Lung (tissue), 12 donors: ENCODE measurements around the gene SCAMP3. TPM values are rescaled to one million over a fixed set of nuclear protein-coding genes. Genes with fewer than 3 reads are reported as not detected.
"Not testable (repeated sequence)": the region's sequence is repeated elsewhere in the genome, so short reads cannot be mapped to it uniquely, and the experiment has no call there.

ENCODE experiments used
- ATAC-seq: fragments of 200-7000 bp; cut with Tn5 transposase; one replicate; pipeline ENCODE4 v1.9.1; 2020; ENCODE audit warnings: moderate number of reproducible peaks; ENCODE audit not compliant: insufficient read depth, low FRiP score
- DNase-seq, 3 donors: peaks; one replicate each; pipeline ENCODE4 v3.0.0-alpha.2; 2013 to 2017
- H3K27ac ChIP-seq, 2 donors: one replicate each; pipeline ENCODE4 v1.5.1; 2013; ENCODE audit warnings: mild to moderate bottlenecking in 2 of 2, moderate library complexity in 2 of 2, control low read depth in 1 of 2, inconsistent platforms in 1 of 2, low read depth in 1 of 2, low read length in 1 of 2
- H3K27me3 ChIP-seq, 3 donors: one replicate each; pipeline ENCODE4 v1.5.1; 2013; ENCODE audit warnings: low read length in 2 of 3; ENCODE audit not compliant: control insufficient read depth in 3 of 3, insufficient read depth in 3 of 3
- H3K36me3 ChIP-seq, 4 donors: one replicate each; pipeline ENCODE4 v1.5.1; 2013; ENCODE audit warnings: low read length in 4 of 4, mild to moderate bottlenecking in 1 of 4, moderate library complexity in 1 of 4; ENCODE audit not compliant: control insufficient read depth in 4 of 4, insufficient read depth in 4 of 4
- H3K4me1 ChIP-seq, 5 donors: one replicate each; pipeline ENCODE4 v1.5.1; 2013; ENCODE audit warnings: low read length in 5 of 5, mild to moderate bottlenecking in 2 of 5, moderate library complexity in 1 of 5; ENCODE audit not compliant: control insufficient read depth in 5 of 5, insufficient read depth in 5 of 5
- H3K4me3 ChIP-seq: one replicate; pipeline ENCODE4 v1.5.1; 2013; ENCODE audit warnings: mild to moderate bottlenecking, control low read depth, moderate library complexity
- H3K9ac ChIP-seq, 2 donors: one replicate each; pipeline ENCODE4 v1.5.1; 2013; ENCODE audit warnings: low read length in 2 of 2, control low read depth in 1 of 2; ENCODE audit not compliant: insufficient read depth in 1 of 2
- H3K9me3 ChIP-seq, 4 donors: one replicate each; pipeline ENCODE4 v1.5.1; 2013; ENCODE audit warnings: low read length in 3 of 4, mild to moderate bottlenecking in 1 of 4, moderate library complexity in 1 of 4; ENCODE audit not compliant: control insufficient read depth in 4 of 4, insufficient read depth in 3 of 4
- WGBS, 2 donors: extraction: QIAGEN DNeasy Blood & Tissue Kit; methylation state at CpG; one replicate each; pipeline ENCODE4 v1.1.7; 2013; 5-methylcytosine and 5-hydroxymethylcytosine counted together
- polyA plus RNA-seq, 2 donors: library from polyadenylated mRNA; stranded (reverse); fragments of 200-250 nt; gene quantifications; one replicate each; pipeline ENCODE4 v1.2.1, GENCODE V29; 2013
- total RNA-seq, 2 donors: library from RNA; depleted of rRNA in 1 of 2; stranded (reverse); fragments of >200 nt in 1 of 2; gene quantifications; one replicate each; pipeline ENCODE4 v1.2.1, GENCODE V29; 2014 to 2021
- TF ChIP-seq, protein P1 (sequence below): IDR thresholded peaks from 2 replicates; pipeline ENCODE4 v1.5.1; 2012; ENCODE audit warnings: mild to moderate bottlenecking; ENCODE audit errors: control extremely low read depth, extremely low read depth
- donor health status: control.
- donor health status: control.
- donor health status: Bipolar disorder and iron deficiency.
- donor health status: healthy.
- donor health status: DM: yes; HTN: yes; CAD: no.

SCAMP3 gene
- total and polyA plus RNA-seq, 4 donors: 29.9 to 90.3 (median 69.8) TPM

DNA sequence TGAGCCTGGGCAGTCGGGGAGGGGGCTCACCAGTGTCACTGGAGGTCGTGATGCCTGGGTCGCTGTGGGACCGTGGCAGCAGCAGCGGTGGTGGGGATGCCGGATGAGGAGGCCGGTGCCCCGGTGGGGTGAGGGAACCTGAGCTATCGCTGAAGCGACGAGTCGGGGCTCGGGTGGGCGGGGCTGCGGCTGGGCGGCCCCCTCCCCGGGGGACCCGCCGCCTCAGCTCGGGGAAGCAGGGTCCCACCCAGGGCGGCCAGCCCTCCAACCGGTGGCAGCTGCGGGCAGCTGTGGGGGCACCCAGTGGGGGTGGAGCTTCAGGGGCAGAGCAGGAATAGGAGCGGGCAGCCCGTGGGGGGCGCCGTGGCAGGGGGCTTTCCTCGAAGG, 11.9 kb downstream of the SCAMP3 start:
- TF ChIP-seq, protein P1, sequence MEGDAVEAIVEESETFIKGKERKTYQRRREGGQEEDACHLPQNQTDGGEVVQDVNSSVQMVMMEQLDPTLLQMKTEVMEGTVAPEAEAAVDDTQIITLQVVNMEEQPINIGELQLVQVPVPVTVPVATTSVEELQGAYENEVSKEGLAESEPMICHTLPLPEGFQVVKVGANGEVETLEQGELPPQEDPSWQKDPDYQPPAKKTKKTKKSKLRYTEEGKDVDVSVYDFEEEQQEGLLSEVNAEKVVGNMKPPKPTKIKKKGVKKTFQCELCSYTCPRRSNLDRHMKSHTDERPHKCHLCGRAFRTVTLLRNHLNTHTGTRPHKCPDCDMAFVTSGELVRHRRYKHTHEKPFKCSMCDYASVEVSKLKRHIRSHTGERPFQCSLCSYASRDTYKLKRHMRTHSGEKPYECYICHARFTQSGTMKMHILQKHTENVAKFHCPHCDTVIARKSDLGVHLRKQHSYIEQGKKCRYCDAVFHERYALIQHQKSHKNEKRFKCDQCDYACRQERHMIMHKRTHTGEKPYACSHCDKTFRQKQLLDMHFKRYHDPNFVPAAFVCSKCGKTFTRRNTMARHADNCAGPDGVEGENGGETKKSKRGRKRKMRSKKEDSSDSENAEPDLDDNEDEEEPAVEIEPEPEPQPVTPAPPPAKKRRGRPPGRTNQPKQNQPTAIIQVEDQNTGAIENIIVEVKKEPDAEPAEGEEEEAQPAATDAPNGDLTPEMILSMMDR: no peak
- ATAC-seq (no peak), DNase-seq (no peak)
- H3K4me3 ChIP-seq: no peak overlapping the region
- no peaks in the 10 kb centered on the region for H3K27me3 ChIP-seq
- no peak overlapping the region for H3K9ac ChIP-seq
- peaks cover 0 to 11% (median 6%) of the 10 kb centered on the region in 4 donors for H3K36me3 ChIP-seq
- H3K9me3 ChIP-seq: no peaks in the 10 kb centered on the region
- 21 to 27% methylated on average over 25 to 28 of the region's 28 CpGs for WGBS, 2 donors
- H3K27ac ChIP-seq: no peak overlapping the region
- H3K4me1 ChIP-seq: peaks cover 0 to 27% (median 10%) of the 10 kb centered on the region in 5 donors

DNA sequence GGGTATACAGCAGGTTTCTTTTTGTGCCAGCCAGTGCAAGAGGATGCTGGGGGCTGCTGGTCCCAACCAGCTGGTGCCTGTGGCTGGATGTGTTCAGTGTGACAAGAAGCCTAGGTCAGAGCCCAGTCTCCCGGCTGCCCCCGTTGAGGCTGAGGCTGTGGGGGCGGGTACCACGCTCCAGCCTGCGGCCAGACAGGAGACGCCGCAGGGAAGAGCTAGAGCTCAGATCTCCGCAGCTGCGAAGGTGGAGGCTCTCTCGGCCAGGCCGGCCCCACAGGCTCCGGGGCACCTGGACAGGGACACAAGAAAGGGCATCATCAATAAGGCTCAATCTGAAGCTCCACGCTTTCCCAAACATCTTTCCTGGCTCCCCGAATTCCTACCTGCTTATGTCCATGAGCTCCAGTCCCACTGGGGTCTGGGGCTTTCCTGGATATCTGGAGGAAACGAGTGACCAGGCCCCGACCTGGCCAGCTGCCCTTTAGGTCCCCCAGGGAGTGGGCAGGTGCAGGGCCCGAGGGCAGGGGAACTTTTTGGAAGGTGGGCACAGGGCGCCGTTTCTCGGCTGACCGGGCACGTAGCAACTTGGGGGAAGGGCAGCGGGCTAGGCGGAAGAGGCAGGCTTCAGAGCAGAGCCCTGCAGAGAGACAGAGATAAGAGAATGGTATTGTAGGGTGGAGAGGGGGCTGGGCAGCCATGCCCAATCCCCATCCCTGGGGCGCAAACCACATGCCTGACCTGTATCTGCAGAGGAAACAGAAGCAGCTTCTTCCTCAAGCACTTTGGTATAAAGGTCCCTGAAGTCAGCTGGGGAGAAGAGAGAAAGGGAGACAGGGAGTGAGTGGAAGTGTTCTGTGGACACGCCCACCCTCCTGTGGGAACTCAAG, 14.2 kb downstream of the SCAMP3 start:
- peaks cover 0 to 28% (median 3%) of the 10 kb centered on the region in 5 donors for H3K4me1 ChIP-seq
- peaks cover 0 to 11% (median 6%) of the 10 kb centered on the region in 4 donors for H3K36me3 ChIP-seq
- H3K9me3 ChIP-seq: no peaks in the 10 kb centered on the region
- H3K27ac ChIP-seq: no peak overlapping the region
- no peaks in the 10 kb centered on the region for H3K27me3 ChIP-seq
- DNase-seq (no peak), ATAC-seq (no peak)
- no peak overlapping the region for H3K9ac ChIP-seq
- H3K4me3 ChIP-seq: no peak overlapping the region
- WGBS, 2 donors: 94 to 96% methylated on average over 26 of the region's 26 CpGs
- TF ChIP-seq, protein P1: no peak

DNA sequence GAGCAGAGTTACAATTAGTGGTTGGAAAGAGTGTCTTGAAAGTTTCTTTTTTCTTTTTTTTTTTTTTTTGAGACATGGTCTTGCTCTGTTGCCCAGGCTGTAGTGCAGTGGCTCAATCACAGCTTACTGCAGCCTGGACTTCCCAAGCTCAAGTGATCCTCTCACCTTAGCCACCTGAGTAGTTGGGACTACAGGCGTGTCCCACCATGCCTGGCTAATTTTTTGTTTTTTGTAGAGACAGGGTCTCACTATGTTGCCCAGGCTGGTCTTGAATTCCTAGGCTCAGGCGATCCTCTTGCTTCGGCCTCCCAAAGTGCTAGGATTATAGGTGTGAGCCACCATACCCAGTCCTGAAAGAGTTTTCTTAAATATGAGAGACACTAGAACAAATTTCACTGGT, 15.4 kb downstream of the SCAMP3 start:
- Histone ChIP-seq H3K4me1 (peaks cover 0 to 26% (median 3%) of the 10 kb centered on the region in 5 donors), H3K36me3 (peaks cover 0 to 11% (median 6%) of the 10 kb centered on the region in 4 donors)
- WGBS, 2 donors: 96 to 98% methylated on average over 3 of the region's 3 CpGs
- not testable (repeated sequence) for H3K27ac ChIP-seq, H3K9ac ChIP-seq, H3K27me3 ChIP-seq, ATAC-seq, H3K4me3 ChIP-seq, H3K9me3 ChIP-seq, DNase-seq

DNA sequence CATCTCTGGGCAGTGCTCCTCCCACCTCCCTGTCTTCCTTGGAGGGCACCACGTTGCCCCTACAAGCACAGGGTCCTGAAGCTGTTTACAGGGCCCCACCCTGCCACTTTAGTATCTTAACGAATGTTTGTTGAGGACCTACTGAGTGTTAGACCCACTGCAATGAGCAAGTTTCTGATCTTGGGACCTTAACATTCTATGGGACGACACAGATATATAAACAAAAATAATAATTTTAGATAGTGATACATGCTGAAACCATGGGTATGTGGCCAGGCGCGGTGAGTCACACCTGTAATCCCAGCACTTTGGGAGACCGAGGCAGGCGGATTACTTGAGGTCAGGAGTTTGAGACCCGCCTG, 17.0 kb downstream of the SCAMP3 start:
- 66 to 67% methylated on average over 8 of the region's 8 CpGs for WGBS, 2 donors
- Histone ChIP-seq H3K9me3 (no peaks in the 10 kb centered on the region), H3K36me3 (peaks cover 0 to 11% (median 6%) of the 10 kb centered on the region in 4 donors), H3K27ac (peak overlapping the region; percentile 74 to 75), H3K4me1 (peaks cover 0 to 23% (median 4%) of the 10 kb centered on the region in 5 donors), H3K9ac (peak overlapping the region in 1 of 2 donors; percentile 77), H3K27me3 (no peaks in the 10 kb centered on the region), H3K4me3 (peak overlapping the region; percentile 16)
- DNase-seq (no peak), ATAC-seq (no peak)
- TF ChIP-seq, protein P1: no peak
